Measurements from ENCODE around the gene SLC15A3. TPM values are rescaled to one million over a fixed set of nuclear protein-coding genes. Genes with fewer than 3 reads are reported as not detected.

SLC15A3 gene
- total RNA-seq, 4 donors from 2014 or later: 24.1 to 61.0 (median 29.9) TPM

GRCh38 chr11:60946601-60947264, 5.2 kb downstream of the SLC15A3 start:
- H3K4me1 ChIP-seq: peaks cover 11 to 64% (median 37%) of the 10 kb centered on the region in 4 donors
- peaks cover 5 to 48% (median 41%) of the 10 kb centered on the region in 4 donors for H3K36me3 ChIP-seq
- 72% methylated on average over 14 of the region's 15 CpGs for WGBS
- no peak overlapping the region for H3K4me3 ChIP-seq
- intact Hi-C loops (cut with DNase I): no loop called here
- TF ChIP-seq EP300 (IDR thresholded peaks at IDR 0.05) (no peak), POLR2AphosphoS5 (IDR thresholded peaks at IDR 0.05) (no peak), POLR2A (IDR thresholded peaks at IDR 0.05; ENCODE audit: low read depth) (no peak)
- TF ChIP-seq, protein P1, sequence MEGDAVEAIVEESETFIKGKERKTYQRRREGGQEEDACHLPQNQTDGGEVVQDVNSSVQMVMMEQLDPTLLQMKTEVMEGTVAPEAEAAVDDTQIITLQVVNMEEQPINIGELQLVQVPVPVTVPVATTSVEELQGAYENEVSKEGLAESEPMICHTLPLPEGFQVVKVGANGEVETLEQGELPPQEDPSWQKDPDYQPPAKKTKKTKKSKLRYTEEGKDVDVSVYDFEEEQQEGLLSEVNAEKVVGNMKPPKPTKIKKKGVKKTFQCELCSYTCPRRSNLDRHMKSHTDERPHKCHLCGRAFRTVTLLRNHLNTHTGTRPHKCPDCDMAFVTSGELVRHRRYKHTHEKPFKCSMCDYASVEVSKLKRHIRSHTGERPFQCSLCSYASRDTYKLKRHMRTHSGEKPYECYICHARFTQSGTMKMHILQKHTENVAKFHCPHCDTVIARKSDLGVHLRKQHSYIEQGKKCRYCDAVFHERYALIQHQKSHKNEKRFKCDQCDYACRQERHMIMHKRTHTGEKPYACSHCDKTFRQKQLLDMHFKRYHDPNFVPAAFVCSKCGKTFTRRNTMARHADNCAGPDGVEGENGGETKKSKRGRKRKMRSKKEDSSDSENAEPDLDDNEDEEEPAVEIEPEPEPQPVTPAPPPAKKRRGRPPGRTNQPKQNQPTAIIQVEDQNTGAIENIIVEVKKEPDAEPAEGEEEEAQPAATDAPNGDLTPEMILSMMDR (IDR thresholded peaks at IDR 0.05): no peak
- DNase-seq (ENCODE audit: extremely low spot score): no peak
- no peaks in the 10 kb centered on the region for H3K27me3 ChIP-seq
- H3K9me3 ChIP-seq: no peaks in the 10 kb centered on the region
- H3K27ac ChIP-seq (replicated peaks in 1 of 4): no peak overlapping the region

GRCh38 chr11:60945295-60945667, 6.7 kb downstream of the SLC15A3 start:
- intact Hi-C loops (cut with DNase I): no loop called here
- Histone ChIP-seq H3K4me3 (no peak overlapping the region), H3K36me3 (peaks cover 5 to 63% (median 56%) of the 10 kb centered on the region in 4 donors), H3K9me3 (no peaks in the 10 kb centered on the region), H3K4me1 (peaks cover 11 to 52% (median 23%) of the 10 kb centered on the region in 4 donors), H3K27ac (replicated peaks in 1 of 4) (no peak overlapping the region), H3K27me3 (no peaks in the 10 kb centered on the region)
- TF ChIP-seq EP300 (IDR thresholded peaks at IDR 0.05) (no peak), POLR2AphosphoS5 (IDR thresholded peaks at IDR 0.05) (no peak), POLR2A (IDR thresholded peaks at IDR 0.05; ENCODE audit: low read depth) (no peak)
- TF ChIP-seq, protein P1 (IDR thresholded peaks at IDR 0.05): no peak
- WGBS: 97% methylated on average over 4 of the region's 5 CpGs
- DNase-seq (ENCODE audit: extremely low spot score): no peak

DNA sequence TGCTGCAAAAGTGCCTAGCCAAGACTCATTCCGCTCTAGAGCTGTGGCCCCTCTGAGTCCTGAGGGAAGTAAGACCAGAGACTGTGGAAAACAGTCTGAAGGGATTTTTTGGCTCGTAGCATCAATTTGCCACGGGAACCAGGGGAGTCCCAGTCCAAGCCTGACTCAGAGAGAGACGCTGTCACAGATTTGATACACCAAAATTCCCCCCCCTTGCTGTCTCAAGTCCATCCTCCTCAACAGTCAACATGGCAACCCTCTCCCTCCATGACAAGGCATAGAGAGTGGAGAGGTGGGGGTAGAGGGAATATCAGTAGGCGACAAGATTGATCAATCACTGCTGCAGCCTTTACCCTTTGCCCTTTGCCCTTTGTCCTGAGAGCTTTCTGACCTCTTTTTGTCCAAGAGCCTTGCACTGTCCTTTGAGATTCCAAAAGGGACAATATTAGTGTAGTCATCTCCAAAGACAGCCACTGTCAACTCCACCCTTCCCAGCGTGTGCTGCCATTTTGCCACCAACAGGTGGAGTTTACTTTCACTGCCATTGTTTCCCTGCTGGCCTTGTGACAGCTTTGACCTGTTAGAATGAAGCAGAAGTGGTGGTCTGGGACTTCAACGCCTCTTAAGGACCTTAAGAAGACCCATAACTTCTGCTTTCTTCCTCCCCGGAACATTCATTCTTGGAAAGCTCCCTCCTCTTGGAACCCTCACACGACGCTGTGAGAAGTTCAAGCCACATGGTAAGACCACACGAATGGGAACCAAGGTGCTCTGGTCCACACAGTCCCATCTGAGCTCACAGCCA, 7.3 kb downstream of the SLC15A3 start:
- peaks cover 11 to 46% (median 18%) of the 10 kb centered on the region in 4 donors for H3K4me1 ChIP-seq
- TF ChIP-seq, protein P1 (IDR thresholded peaks at IDR 0.05): no peak
- TF ChIP-seq POLR2AphosphoS5 (IDR thresholded peaks at IDR 0.05) (no peak), POLR2A (IDR thresholded peaks at IDR 0.05; ENCODE audit: low read depth) (no peak), EP300 (IDR thresholded peaks at IDR 0.05) (no peak)
- no peaks in the 10 kb centered on the region for H3K9me3 ChIP-seq
- H3K27me3 ChIP-seq: no peaks in the 10 kb centered on the region
- 82% methylated on average over 11 of the region's 11 CpGs for WGBS
- no peak for DNase-seq (ENCODE audit: extremely low spot score)
- H3K27ac ChIP-seq (replicated peaks in 1 of 4): no peak overlapping the region
- intact Hi-C loops (cut with DNase I): no loop called here
- H3K4me3 ChIP-seq: no peak overlapping the region
- H3K36me3 ChIP-seq: peaks cover 5 to 69% (median 59%) of the 10 kb centered on the region in 4 donors

DNA sequence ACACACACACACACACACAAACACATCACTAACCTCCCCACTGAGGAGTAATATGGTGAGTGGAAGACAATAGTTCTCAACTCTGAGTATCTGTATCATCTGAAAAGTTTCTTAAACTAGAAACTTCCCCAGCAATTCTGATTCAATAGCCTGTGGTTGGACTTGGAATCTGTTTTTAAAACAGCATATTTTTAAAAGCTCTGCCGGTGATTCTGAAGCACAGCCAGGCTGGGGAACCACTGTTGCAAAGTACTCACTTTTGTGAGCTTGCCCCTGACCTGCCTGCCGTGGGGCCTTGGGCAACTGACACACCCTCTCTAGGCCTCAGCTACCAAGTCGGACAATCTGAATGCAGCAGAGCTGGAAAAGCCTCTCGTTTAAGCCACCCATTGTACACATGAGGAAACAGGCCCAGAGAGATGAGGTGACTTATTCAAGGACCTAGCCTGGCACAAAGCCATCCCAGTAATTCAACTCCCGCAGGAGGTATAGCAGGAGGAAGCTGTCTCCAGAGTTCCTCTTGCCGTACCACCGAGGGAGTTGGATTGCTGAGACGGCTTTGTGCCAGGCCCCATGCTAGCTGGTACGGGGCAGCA, 8.9 kb downstream of the SLC15A3 start:
- no peak overlapping the region for H3K4me3 ChIP-seq
- H3K27ac ChIP-seq (replicated peaks in 1 of 4): no peak overlapping the region
- H3K36me3 ChIP-seq: peaks cover 5 to 85% (median 71%) of the 10 kb centered on the region in 4 donors
- no peaks in the 10 kb centered on the region for H3K9me3 ChIP-seq
- peaks cover 6 to 32% (median 7%) of the 10 kb centered on the region in 4 donors for H3K4me1 ChIP-seq
- WGBS: 35% methylated on average over 2 of the region's 9 CpGs
- TF ChIP-seq POLR2AphosphoS5 (IDR thresholded peaks at IDR 0.05): no peak
- TF ChIP-seq, protein P1 (IDR thresholded peaks at IDR 0.05): no peak
- no peak for TF ChIP-seq EP300 (IDR thresholded peaks at IDR 0.05)
- TF ChIP-seq POLR2A (IDR thresholded peaks at IDR 0.05; ENCODE audit: low read depth): no peak
- intact Hi-C loops (cut with DNase I): no loop called here
- H3K27me3 ChIP-seq: no peaks in the 10 kb centered on the region
- DNase-seq (ENCODE audit: extremely low spot score): no peak

Data from esophagus muscularis mucosa (tissue), 4 donors.